ENCODE measurements around the gene IGSF5.
"Not testable (repeated sequence)": the region's sequence is repeated elsewhere in the genome, so short reads cannot be mapped to it uniquely, and the experiment has no call there.

The IGSF5 gene

GRCh38 chr21:39744883-39745282 is at the start of gene IGSF5:
Gene IGSF5 (plus strand): TSS chr21:39745183. CDS start chr21:39745510, 327 bp downstream.
- DNase-seq, result not testable (repeated sequence)

- DNase-seq, result no peak
Measured at GRCh38 chr21:39696196-39696595, 48.8 kb upstream of the IGSF5 start.

GRCh38 chr21:39696618-39697017 is 48.4 kb upstream of the IGSF5 start:
- DNase-seq, result peak; percentile 86

- no peak for DNase-seq
Measured at GRCh38 chr21:39700318-39700717, 44.7 kb upstream of the IGSF5 start.

- no peak for DNase-seq
Measured at GRCh38 chr21:39703578-39703977, 41.4 kb upstream of the IGSF5 start.

GRCh38 chr21:39705849-39706248 is 39.1 kb upstream of the IGSF5 start:
- DNase-seq, result no peak

GRCh38 chr21:39707316-39707715 is 37.7 kb upstream of the IGSF5 start:
- no peak for DNase-seq

GRCh38 chr21:39710866-39711265 is 34.1 kb upstream of the IGSF5 start:
- DNase-seq, result no peak

GRCh38 chr21:39712273-39712672 is 32.7 kb upstream of the IGSF5 start:
- no peak for DNase-seq

- DNase-seq, result peak; percentile 28
Measured at GRCh38 chr21:39712976-39713375, 32.0 kb upstream of the IGSF5 start.

GRCh38 chr21:39713905-39714304 is 31.1 kb upstream of the IGSF5 start:
- DNase-seq, result no peak

GRCh38 chr21:39714331-39714730 is 30.7 kb upstream of the IGSF5 start:
- no peak for DNase-seq

- peak; percentile 30 for DNase-seq
Measured at GRCh38 chr21:39715804-39716397, 29.1 kb upstream of the IGSF5 start.

- no peak for DNase-seq
Measured at GRCh38 chr21:39720126-39720778, 24.7 kb upstream of the IGSF5 start.

- DNase-seq, result no peak
Measured at GRCh38 chr21:39721885-39722284, 23.1 kb upstream of the IGSF5 start.

GRCh38 chr21:39724944-39725343 is 20.0 kb upstream of the IGSF5 start:
- no peak for DNase-seq

- DNase-seq, result no peak
Measured at GRCh38 chr21:39726133-39726532, 18.9 kb upstream of the IGSF5 start.

GRCh38 chr21:39727401-39728120 is 17.4 kb upstream of the IGSF5 start:
- DNase-seq, result no peak

GRCh38 chr21:39728341-39728740 is 16.6 kb upstream of the IGSF5 start:
- DNase-seq, result no peak

GRCh38 chr21:39730418-39731157 is 14.4 kb upstream of the IGSF5 start:
- DNase-seq, result no peak

GRCh38 chr21:39736716-39737115 is 8.3 kb upstream of the IGSF5 start:
- DNase-seq, result no peak

GRCh38 chr21:39737376-39738000 is 7.5 kb upstream of the IGSF5 start:
- DNase-seq, result no peak

GRCh38 chr21:39738566-39738965 is 6.4 kb upstream of the IGSF5 start:
- no peak for DNase-seq
